OCI-LY1 (cell line): ENCODE results near the gene CSDE1.

ENCODE experiments used
- EZH2 ChIP-seq: fragments of 200-600 bp; sonication (generic), shearing (Covaris generic); IDR thresholded peaks from 2 replicates; pipeline ENCODE4 v1.8.0; 2017; ENCODE audit warnings: borderline replicate concordance, mixed run types, mild to moderate bottlenecking, antibody characterized with exemption, low read length, moderate library complexity, mixed read lengths
- TF ChIP-seq, protein P1 (sequence below): fragments of 200-600 bp; sonication (generic), shearing (Covaris generic); IDR thresholded peaks from 2 replicates; pipeline ENCODE4 v1.5.1; 2017; ENCODE audit warnings: mild to moderate bottlenecking, antibody characterized with exemption, low read length, moderate library complexity, mixed read lengths

DNA sequence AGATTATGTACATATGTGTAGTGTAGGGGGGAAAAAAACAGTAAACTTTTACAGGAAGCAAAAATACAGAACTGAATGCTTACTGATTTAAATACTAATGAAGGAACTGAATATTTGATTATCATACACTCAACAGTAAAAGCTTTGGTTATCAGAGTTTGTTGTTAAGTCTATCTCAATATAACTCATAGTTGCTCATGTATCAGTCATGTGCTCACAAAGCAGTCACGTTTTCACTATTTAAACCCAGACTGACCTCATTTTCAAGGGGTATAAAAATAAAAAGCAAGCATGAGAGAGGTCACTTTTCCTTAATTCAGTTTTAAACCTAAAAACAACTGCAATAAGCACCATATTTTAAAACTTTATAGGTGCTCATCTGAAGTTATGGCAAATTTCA is 34.3 kb downstream of the CSDE1 start:
- TF ChIP-seq EZH2, result no peak
- TF ChIP-seq, protein P1, sequence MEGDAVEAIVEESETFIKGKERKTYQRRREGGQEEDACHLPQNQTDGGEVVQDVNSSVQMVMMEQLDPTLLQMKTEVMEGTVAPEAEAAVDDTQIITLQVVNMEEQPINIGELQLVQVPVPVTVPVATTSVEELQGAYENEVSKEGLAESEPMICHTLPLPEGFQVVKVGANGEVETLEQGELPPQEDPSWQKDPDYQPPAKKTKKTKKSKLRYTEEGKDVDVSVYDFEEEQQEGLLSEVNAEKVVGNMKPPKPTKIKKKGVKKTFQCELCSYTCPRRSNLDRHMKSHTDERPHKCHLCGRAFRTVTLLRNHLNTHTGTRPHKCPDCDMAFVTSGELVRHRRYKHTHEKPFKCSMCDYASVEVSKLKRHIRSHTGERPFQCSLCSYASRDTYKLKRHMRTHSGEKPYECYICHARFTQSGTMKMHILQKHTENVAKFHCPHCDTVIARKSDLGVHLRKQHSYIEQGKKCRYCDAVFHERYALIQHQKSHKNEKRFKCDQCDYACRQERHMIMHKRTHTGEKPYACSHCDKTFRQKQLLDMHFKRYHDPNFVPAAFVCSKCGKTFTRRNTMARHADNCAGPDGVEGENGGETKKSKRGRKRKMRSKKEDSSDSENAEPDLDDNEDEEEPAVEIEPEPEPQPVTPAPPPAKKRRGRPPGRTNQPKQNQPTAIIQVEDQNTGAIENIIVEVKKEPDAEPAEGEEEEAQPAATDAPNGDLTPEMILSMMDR, result no peak
